Duodenal mucosa (tissue), 2 donors: ENCODE data around the gene POU2F3.

ENCODE experiments used
- H3K27ac ChIP-seq: one replicate; pipeline ENCODE4 v1.7.0; 2013; ENCODE audit warnings: low read depth, low read length
- H3K27me3 ChIP-seq, 2 donors: one replicate each; pipeline ENCODE4 v1.7.0; 2013; ENCODE audit warnings: low read length in 2 of 2, control low read depth in 1 of 2; ENCODE audit not compliant: insufficient read depth in 2 of 2, control insufficient read depth in 1 of 2
- H3K36me3 ChIP-seq, 2 donors: one replicate each; pipeline ENCODE4 v1.7.0; 2013; ENCODE audit warnings: low read length in 2 of 2, control low read depth in 1 of 2; ENCODE audit not compliant: insufficient read depth in 2 of 2, control insufficient read depth in 1 of 2
- H3K4me1 ChIP-seq, 2 donors: one replicate each; pipeline ENCODE4 v1.7.0; 2013; ENCODE audit warnings: low read length in 2 of 2, control low read depth in 1 of 2; ENCODE audit not compliant: insufficient read depth in 2 of 2, control insufficient read depth in 1 of 2
- H3K4me3 ChIP-seq, 2 donors: one replicate each; pipeline ENCODE4 v1.7.0; 2013; ENCODE audit warnings: low read length in 2 of 2, low read depth in 1 of 2
- H3K9ac ChIP-seq, 2 donors: one replicate each; pipeline ENCODE4 v1.7.0; 2013; ENCODE audit warnings: low read length in 2 of 2, low read depth in 1 of 2
- H3K9me3 ChIP-seq, 2 donors: one replicate each; pipeline ENCODE4 v1.7.0; 2013; ENCODE audit warnings: low read length in 2 of 2, control low read depth in 1 of 2; ENCODE audit not compliant: control insufficient read depth in 1 of 2

Gene POU2F3

DNA sequence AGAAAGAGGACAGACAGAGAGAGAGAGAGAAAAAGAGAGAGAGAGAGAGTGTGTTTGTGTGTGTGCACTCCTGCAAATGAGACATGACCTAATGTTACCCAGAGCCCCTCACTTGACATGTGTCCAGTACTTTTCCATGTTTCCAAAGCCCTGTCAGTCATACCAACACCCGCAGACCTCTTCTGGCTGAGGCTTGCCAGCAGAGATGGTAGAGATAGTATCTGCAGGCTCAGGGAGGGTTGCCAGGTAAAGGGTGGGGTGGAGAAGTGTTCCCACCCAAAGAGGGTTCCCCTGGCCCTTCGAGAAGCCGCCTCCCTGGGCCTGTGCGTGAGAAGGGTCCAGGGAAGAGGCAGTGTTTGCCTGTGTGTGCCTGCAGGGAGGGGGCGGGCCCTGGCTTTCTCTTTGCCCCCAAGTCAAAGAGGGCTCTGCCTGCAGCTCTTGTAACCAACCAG lies 40.7 kb downstream of the POU2F3 start:
- Histone ChIP-seq H3K4me1 (peaks cover 0 to 7% of the 10 kb centered on the region in 2 donors), H3K27ac (no peak overlapping the region), H3K27me3 (no peaks in the 10 kb centered on the region), H3K9ac (no peak overlapping the region), H3K9me3 (no peaks in the 10 kb centered on the region), H3K4me3 (no peak overlapping the region), H3K36me3 (no peaks in the 10 kb centered on the region)

DNA sequence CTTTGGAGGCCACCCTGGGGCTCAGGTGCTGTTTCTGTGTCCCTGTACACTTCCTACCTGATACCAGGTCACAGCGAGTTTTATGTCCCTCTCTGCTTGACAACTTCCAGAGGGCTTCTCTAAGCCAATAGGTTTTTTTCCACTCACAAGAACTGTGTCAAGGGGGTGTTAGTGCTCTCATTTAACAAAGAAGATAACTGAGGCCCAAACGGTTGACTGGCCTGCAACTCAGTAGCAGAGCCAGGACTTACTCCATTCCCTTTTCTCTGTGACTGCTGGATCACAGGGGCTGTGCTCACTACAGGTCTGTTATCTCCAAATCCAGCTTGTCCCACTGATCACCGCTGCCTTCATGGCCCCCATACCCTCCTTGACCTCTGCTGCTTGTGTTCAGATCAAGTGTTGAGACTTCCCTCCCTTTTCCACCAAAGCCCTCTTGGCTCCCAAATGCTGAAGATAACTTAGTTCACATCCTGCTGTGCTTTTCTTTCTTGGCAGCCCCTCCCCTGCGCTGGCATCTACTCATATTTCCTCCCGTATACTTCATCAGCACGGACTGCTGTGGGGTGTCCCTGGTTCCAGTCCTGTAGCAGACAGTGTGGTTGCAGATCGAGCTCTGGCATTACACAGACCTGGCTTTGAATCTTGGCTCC lies 41.3 kb downstream of the POU2F3 start:
- Histone ChIP-seq H3K4me1 (peaks cover 0 to 7% of the 10 kb centered on the region in 2 donors), H3K36me3 (no peaks in the 10 kb centered on the region), H3K9me3 (no peaks in the 10 kb centered on the region), H3K27me3 (no peaks in the 10 kb centered on the region), H3K27ac (no peak overlapping the region), H3K9ac (no peak overlapping the region), H3K4me3 (no peak overlapping the region)

DNA sequence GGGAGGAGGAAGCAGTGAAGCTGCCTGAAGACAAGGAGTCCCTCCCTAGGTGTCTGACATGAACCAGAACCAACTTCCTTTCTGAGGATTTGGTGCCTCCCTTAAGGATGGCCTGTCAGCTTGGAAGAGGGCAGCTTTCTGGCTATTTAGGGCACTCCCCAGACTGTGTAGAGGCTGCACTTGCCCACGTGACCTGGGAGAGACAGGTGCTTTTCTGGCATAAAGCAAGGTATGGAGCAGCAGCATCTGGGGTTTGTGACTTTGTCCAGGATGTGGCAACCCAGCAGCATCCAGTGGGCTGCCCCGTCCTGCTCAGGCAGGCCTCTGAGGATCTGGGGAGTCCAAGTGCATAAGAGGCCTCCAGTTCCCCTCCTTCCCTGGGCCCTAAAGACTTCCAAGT lies 43.2 kb downstream of the POU2F3 start:
- H3K36me3 ChIP-seq: no peaks in the 10 kb centered on the region
- H3K9ac ChIP-seq: no peak overlapping the region
- H3K27me3 ChIP-seq: no peaks in the 10 kb centered on the region
- H3K4me1 ChIP-seq: peaks cover 0 to 7% of the 10 kb centered on the region in 2 donors
- no peaks in the 10 kb centered on the region for H3K9me3 ChIP-seq
- no peak overlapping the region for H3K4me3 ChIP-seq
- H3K27ac ChIP-seq: no peak overlapping the region

DNA sequence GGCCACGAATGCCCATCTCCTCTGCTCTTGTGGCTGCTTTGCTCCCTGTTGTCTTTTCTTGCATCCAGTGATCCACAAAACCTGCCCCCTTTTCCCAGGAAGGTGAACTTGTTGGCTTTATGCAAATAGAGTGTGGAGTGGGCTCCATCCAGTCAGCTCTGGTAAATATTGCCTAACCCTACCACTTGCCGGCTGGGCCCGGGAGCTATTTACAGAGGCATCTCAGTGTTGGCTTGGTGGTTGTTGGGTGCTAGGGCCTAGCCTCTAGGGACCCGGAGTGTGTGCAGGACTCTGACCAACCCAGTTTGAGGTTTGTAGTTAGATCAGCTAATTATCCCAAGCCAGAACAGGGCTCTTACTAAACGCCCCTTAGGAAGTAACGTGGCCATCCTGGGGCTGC lies 44.3 kb downstream of the POU2F3 start:
- Histone ChIP-seq H3K9ac (no peak overlapping the region), H3K9me3 (no peaks in the 10 kb centered on the region), H3K36me3 (no peaks in the 10 kb centered on the region), H3K27me3 (no peaks in the 10 kb centered on the region), H3K4me1 (peaks cover 0 to 7% of the 10 kb centered on the region in 2 donors), H3K4me3 (no peak overlapping the region), H3K27ac (no peak overlapping the region)

DNA sequence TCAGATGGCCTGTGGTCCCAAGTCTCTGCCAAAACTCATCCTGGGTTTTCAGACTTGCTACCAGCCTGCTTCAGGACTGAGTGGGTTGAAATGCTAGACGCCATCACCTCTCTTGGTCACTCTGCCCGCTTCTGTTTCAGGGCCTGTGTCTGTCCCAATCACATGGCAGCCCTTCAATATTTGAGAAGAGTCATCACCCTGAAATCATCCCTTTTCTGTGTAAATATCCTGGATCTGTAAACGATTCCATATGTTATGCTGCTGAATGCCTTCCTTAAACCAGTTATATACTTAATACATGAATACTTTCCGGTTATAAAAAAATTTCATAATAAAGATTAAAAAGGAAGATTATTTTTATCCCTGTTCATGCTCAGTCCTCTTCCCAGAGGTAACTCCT lies 45.3 kb downstream of the POU2F3 start:
- H3K4me3 ChIP-seq: no peak overlapping the region
- H3K27ac ChIP-seq: no peak overlapping the region
- peaks cover under 1 to 7% of the 10 kb centered on the region in 2 donors for H3K4me1 ChIP-seq
- H3K9ac ChIP-seq: no peak overlapping the region
- no peaks in the 10 kb centered on the region for H3K9me3 ChIP-seq
- H3K27me3 ChIP-seq: no peaks in the 10 kb centered on the region
- H3K36me3 ChIP-seq: no peaks in the 10 kb centered on the region

DNA sequence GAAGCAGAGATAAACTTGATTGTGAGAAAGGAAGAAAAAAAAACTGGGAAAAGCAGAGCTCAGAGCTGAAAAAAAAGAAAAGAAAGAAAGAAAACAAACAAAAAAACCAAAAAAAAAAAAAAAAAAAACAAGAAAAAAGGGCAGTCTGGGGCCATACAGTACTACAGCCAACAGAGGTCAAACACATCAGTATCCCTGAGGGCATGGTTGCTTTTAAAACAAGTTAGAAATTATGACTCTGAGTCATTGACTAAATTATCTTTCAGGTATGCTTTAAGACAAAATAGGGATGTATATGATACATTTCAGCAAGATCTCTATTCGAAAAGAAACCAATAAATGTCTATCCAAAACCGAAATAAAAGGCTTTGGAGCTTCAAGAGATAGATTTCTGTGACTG lies 48.1 kb downstream of the POU2F3 start:
- Histone ChIP-seq H3K27ac (no peak overlapping the region), H3K9me3 (no peaks in the 10 kb centered on the region), H3K4me3 (no peak overlapping the region), H3K9ac (no peak overlapping the region), H3K4me1 (peaks cover 16 to 19% of the 10 kb centered on the region in 2 donors), H3K36me3 (no peaks in the 10 kb centered on the region), H3K27me3 (no peaks in the 10 kb centered on the region)

DNA sequence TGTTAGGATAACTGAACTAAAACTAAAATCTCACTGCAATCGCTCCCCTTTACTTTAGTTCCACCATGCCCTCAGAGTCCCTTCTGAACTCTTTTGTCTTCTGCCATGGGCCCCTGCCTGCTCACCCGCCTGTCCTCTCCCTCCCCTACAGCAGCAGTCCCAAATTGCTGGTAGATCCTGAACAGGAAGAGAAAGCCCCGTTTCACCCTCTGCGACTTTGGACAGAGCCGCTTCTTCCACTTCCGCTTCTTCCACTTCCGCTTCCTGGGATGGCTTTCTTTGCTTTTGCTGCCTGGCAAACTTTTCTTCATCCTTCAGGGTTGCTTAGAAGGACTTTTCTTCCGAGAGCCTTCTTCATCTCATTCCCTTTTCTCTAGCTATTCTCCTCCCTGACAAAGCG lies 49.5 kb downstream of the POU2F3 start:
- Histone ChIP-seq H3K27me3 (no peaks in the 10 kb centered on the region), H3K36me3 (no peaks in the 10 kb centered on the region), H3K27ac (no peak overlapping the region), H3K9ac (no peak overlapping the region), H3K4me3 (no peak overlapping the region), H3K9me3 (no peaks in the 10 kb centered on the region), H3K4me1 (peaks cover 22 to 25% of the 10 kb centered on the region in 2 donors)

DNA sequence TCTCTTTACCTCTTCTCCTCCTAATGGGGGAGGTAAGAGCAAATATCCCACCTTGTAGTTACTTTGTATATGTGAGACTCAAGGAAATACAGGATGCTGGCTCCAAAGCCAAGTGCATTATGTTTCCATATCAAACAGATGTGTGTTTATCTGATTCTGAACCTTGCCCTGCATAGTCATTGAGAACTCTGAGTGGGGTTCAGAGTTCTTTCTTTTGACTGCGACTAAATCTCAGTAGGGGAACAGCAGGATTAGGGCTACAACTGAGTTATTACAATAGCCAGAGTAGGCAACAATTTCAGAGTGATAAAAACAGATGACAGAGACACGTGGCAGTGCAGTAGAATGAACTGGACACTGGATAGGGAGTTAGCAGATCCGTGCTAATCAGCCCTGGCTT lies 51.0 kb downstream of the POU2F3 start:
- no peaks in the 10 kb centered on the region for H3K36me3 ChIP-seq
- H3K27me3 ChIP-seq: no peaks in the 10 kb centered on the region
- H3K4me3 ChIP-seq: no peak overlapping the region
- H3K4me1 ChIP-seq: peaks cover 33 to 37% of the 10 kb centered on the region in 2 donors
- no peak overlapping the region for H3K27ac ChIP-seq
- no peaks in the 10 kb centered on the region for H3K9me3 ChIP-seq
- H3K9ac ChIP-seq: no peak overlapping the region

DNA sequence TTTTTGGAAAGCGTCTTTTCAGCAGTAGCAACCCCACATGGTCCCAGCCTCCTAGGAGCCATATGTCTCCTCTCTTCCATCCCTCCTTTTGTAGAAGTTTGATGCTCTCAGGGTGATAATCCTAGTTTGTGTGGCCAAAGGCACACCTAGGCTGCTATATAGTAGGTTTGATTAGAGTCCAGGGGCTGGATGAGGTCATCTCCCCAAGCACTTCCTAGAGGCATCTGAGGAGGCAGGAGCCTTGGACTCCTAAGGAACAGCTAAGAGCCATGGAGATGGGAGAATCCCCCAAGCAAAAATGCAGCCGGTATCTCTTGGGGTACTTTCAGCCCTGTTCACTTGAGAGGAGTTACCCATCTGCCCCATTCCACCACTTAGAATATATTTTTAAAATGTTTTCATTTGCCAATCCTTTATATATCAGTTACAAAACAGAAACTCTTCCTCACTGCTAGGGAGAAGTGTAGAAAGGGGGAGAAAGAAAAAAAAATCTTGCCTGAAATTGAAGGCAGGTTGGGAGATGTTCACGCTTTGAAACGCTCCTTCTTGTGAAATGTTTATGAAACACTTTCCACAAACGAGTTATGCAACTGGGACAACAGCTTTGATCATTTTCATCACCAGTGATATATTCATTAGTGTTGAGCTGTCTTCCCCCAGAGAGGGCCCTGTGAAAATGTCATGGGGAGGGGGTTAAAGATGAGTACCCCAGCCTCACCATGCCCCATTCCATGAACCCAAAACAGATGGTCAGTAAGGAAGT lies 53.3 kb downstream of the POU2F3 start:
- Histone ChIP-seq H3K4me3 (no peak overlapping the region), H3K27me3 (no peaks in the 10 kb centered on the region), H3K36me3 (no peaks in the 10 kb centered on the region), H3K9me3 (no peaks in the 10 kb centered on the region), H3K4me1 (peaks cover 34 to 37% of the 10 kb centered on the region in 2 donors), H3K27ac (no peak overlapping the region), H3K9ac (no peak overlapping the region)

DNA sequence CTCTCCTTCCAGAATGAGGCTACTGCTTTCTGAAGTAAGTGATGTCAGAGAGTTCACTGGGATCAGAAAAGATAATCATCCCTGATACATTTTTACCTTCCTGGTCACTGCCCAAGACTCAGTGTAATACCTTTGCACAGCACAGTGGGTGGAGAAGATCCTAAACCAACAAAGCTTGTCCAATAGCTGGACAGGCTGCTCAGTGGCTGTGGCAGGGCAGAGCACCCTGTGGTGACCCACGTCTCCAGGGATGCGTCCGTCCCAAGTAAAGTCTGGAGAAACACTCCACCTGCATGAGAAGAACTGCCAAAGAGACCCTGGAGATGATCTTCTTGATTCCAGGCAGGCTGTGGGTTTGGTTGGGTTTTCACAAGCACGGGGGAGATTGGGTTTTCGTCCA lies 54.2 kb downstream of the POU2F3 start:
- H3K27me3 ChIP-seq: no peaks in the 10 kb centered on the region
- no peak overlapping the region for H3K9ac ChIP-seq
- H3K27ac ChIP-seq: no peak overlapping the region
- no peak overlapping the region for H3K4me3 ChIP-seq
- no peaks in the 10 kb centered on the region for H3K9me3 ChIP-seq
- H3K36me3 ChIP-seq: no peaks in the 10 kb centered on the region
- peaks cover 34 to 37% of the 10 kb centered on the region in 2 donors for H3K4me1 ChIP-seq
